Loucy (cell line): ENCODE measurements around the gene P3H1.

Experiments
- CTCF ChIP-seq: fragments of 200-600 bp; sonication (generic); conservative IDR thresholded peaks from 2 replicates; pipeline ENCODE4 v1.5.1; 2014; ENCODE audit warnings: mild to moderate bottlenecking, antibody characterized with exemption, low read length
- EZH2phosphoT487 ChIP-seq: fragments of 200-600 bp; IDR thresholded peaks from 2 replicates; pipeline ENCODE4 v1.6.1; 2018; ENCODE audit warnings: antibody characterized with exemption, mild to moderate bottlenecking, moderate library complexity, borderline replicate concordance

- TF ChIP-seq CTCF (no peak), EZH2phosphoT487 (no peak)
Observed at GRCh38 chr1:42753070-42753469, 13.8 kb downstream of the P3H1 start.
